Subcutaneous adipose tissue (tissue), 4 donors: ENCODE results near the gene ERICH4. TPM values are rescaled to one million over a fixed set of nuclear protein-coding genes. Genes with fewer than 3 reads are reported as not detected.

ENCODE experiments used
- total RNA-seq, 4 donors: library from RNA; depleted of rRNA; stranded (reverse); fragments of >200 nt; gene quantifications; one replicate each; pipeline ENCODE4 v1.1.0, GENCODE V29; 2016
- TF ChIP-seq, protein P1 (sequence below): fragments of 450-650 bp; IDR thresholded peaks from one replicate; pipeline ENCODE4 v1.5.1; 2016; ENCODE audit warnings: low read depth, mild to moderate bottlenecking, control low read depth, antibody characterized with exemption, moderate library complexity

The ERICH4 gene
- total RNA-seq, 4 donors from 2014 or later: not detected

DNA sequence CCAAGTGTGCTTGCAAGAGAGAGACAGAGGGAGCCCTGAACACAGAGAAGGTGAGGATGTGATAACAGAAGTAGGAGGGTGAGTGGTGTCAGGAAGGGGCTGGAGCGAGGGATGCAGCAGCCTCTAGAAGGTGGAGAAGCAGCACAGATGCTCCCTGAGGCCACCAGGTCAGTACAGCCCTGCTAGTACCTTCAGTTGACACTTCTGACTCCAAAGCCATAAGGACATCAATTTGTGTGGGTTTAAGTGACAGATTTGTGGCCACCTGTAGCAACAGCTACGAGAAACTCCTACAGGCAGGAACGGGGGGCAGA is 6.9 kb downstream of the ERICH4 start:
- TF ChIP-seq, protein P1, sequence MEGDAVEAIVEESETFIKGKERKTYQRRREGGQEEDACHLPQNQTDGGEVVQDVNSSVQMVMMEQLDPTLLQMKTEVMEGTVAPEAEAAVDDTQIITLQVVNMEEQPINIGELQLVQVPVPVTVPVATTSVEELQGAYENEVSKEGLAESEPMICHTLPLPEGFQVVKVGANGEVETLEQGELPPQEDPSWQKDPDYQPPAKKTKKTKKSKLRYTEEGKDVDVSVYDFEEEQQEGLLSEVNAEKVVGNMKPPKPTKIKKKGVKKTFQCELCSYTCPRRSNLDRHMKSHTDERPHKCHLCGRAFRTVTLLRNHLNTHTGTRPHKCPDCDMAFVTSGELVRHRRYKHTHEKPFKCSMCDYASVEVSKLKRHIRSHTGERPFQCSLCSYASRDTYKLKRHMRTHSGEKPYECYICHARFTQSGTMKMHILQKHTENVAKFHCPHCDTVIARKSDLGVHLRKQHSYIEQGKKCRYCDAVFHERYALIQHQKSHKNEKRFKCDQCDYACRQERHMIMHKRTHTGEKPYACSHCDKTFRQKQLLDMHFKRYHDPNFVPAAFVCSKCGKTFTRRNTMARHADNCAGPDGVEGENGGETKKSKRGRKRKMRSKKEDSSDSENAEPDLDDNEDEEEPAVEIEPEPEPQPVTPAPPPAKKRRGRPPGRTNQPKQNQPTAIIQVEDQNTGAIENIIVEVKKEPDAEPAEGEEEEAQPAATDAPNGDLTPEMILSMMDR: no peak

DNA sequence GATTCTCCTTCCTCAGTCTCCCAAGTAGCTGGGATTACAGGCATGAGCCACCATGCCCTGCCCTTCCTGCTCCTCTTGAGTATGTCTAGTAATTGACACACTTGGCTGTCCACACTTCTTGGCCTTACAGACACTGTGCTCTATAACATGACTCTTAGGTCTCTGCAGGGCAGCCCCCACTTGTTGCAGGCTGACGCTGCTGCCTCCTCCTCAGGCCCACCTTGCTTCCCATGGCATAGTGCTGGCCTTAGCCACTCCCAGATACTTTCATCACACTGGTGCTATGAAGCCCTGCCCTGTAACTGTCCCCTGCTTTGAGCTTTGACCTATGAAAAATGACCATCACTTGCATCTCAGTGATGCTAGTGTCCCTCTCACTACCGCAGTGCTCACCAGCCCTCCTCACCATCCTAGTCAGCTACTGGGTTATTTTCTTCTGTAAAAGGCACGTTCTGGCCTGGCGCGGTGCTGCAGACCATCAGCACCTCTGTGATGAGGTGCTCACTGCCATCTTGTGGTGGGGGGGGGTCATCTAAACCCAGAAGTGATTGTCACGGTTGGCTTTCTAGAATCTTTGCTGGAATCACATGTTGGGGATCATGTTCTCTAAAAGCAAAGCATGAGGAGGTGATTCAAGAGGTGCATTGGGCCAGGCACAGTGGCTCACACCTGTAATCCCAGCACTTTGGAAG is 9.8 kb downstream of the ERICH4 start:
- TF ChIP-seq, protein P1: no peak

DNA sequence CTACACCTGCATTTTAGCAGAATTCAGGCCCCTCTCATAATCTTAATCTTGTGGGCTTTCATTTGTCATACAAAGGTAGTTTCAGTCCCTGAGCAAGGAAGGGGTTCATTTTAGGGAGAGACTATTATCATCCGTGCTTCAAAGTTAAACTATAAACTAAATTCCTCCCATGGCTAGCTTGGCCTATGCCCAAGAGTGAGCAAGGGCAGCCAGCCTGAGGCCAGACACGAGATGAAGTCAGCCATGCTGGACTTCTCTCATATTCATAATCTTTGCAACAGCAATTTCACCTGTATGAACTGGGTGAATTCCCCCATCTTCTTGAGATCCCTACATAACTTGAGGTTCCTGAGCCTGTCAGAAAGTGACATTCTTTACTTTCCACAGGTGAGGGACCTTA is 13.0 kb downstream of the ERICH4 start:
- TF ChIP-seq, protein P1: no peak

DNA sequence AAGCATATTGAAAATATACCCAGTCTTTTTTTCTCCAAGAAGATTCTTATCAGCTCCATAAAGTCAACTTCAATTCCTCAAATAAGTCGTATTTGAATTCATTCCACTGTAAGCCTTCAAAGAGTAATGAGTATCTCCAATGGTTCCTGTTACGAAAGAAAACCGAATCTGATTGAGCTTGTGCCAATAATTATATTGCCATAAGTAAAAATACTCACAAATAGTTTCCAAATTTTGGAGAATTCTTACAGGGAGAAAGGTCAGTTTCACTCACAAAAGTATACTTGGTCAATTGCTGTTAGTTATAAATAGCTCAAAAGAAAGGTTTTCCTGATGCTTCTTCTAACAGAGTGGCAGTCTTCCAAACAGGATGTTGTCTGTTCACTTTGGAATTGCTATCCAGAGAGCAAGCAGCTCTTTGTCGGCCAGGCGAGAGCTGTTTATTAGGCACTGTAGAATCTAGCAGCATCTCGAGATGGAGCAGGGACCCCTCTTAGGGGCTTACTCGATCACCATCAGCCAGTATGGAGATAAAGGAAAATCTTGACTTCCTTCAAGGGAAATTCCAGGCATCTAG is 13.5 kb downstream of the ERICH4 start:
- TF ChIP-seq, protein P1: no peak

DNA sequence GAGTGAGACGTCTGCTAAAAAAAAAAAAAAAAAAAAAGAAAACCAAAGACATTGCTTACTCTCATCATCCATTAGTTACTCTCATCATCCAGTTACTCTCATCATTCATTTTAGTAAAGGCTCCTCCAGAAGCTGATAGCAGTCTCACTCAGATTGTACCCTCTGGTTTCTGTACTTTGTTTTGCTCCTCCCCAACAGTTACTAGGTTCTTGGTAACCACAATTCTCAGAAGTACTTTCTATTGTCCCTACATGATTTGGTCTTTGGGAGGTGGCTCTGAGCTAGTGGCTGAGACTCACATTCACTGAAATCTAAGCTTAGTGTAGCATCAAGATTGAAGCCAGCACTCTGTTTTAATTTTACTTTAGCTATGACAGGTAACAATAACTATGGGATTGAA is 14.3 kb downstream of the ERICH4 start:
- TF ChIP-seq, protein P1: no peak

DNA sequence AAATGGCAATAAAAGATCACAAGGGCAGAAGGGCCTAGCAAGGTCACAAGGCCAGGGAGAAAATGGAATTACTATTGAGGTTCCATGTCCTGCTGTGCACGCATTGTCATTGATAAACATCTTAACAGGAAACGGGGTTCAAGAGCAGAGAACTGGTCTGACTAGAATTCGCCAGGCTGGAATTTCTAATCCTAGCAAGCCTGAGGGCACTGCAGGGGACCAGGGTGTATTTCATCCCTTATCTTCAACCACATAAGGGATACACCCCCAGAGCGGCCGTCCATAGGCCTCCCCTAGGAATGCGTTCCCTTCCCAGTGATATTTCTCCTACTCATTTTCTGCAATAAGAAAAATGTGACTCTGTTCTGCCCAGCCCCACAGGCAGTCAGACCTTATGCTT is 19.5 kb downstream of the ERICH4 start:
- TF ChIP-seq, protein P1: no peak

DNA sequence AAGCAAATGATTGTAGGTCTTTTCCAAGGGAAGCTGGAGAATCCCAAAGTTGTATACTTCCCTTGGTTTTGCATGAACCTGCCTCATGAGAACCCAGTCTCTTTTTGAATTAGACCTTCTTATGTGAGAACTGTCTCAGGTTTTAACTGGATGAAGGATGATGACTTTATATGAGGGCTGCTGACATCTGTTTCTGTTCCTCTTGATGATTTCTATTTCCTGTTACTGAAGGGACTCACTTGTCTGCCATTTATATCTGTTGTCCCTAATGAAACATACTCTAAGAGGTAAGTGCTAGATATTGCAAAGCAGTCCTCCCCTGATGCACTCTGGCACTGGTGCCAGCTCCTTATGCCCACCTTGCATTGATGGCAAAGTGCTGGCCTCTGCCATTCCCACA is 33.6 kb downstream of the ERICH4 start:
- TF ChIP-seq, protein P1: no peak
